ENCODE data around the gene TMCC1. TPM values are rescaled to one million over a fixed set of nuclear protein-coding genes. Genes with fewer than 3 reads are reported as not detected.

TMCC1 gene
- total and polyA plus RNA-seq, 3 donors from 2014 or later = 46.0 to 119 (median 60.4) TPM

DNA sequence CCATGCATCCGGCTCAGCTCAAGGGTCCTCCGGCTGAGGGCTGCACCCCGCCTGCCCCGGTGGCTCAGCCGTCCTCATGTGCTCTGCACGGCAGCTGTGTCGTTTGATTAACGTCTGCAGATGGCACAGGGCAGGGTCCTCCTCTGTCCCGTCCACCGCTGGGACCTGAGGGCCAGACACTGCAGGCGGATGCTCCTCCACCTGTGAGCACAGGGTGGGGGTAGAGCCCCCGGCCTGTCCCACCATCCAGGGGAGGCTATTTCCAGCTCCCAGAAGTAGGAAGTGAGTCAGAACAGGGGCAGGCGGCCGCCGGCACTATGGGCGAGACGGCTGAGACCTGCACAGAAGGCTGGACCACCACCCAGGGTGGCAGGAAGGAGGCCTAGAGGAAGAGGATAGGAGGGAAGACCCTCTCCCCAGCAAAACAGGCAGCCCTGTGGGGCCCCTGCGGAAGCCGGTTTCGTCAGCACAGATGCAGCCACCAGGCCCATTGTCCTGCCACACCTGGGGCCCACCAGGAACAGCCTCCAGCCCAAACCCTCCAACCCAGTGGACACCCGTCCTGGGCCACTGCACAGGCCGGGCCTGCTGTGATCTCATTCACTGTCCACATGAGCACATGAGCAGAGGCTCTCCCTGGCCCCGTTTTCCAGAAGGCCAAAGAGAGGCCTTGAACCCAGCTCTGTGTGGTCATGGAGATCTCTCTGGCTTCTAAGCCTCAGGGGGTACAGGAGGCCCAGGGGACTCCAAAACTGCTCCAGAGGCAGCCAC, 274.4 kb downstream of the TMCC1 start:
- no peak overlapping the region for H3K4me3 ChIP-seq
- no peak for TF ChIP-seq POLR2A (IDR thresholded peaks at IDR 0.05)
- TF ChIP-seq, protein P1, sequence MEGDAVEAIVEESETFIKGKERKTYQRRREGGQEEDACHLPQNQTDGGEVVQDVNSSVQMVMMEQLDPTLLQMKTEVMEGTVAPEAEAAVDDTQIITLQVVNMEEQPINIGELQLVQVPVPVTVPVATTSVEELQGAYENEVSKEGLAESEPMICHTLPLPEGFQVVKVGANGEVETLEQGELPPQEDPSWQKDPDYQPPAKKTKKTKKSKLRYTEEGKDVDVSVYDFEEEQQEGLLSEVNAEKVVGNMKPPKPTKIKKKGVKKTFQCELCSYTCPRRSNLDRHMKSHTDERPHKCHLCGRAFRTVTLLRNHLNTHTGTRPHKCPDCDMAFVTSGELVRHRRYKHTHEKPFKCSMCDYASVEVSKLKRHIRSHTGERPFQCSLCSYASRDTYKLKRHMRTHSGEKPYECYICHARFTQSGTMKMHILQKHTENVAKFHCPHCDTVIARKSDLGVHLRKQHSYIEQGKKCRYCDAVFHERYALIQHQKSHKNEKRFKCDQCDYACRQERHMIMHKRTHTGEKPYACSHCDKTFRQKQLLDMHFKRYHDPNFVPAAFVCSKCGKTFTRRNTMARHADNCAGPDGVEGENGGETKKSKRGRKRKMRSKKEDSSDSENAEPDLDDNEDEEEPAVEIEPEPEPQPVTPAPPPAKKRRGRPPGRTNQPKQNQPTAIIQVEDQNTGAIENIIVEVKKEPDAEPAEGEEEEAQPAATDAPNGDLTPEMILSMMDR (IDR thresholded peaks at IDR 0.05) = no peak
- no peaks in the 10 kb centered on the region for H3K36me3 ChIP-seq (ENCODE audit: low read depth, missing control alignments)
- intact Hi-C loops (cut with DNase I; ENCODE audit: low total_unique reads) = no loop called here
- DNase-seq = no peak
- WGBS, 2 donors = 60 to 76% methylated on average over 7 to 23 of the region's 23 CpGs
- H3K9me3 ChIP-seq = no peaks in the 10 kb centered on the region
- H3K4me1 ChIP-seq = peaks cover 26% of the 10 kb centered on the region
- H3K27ac ChIP-seq = no peak overlapping the region
- no peaks in the 10 kb centered on the region for H3K27me3 ChIP-seq

DNA sequence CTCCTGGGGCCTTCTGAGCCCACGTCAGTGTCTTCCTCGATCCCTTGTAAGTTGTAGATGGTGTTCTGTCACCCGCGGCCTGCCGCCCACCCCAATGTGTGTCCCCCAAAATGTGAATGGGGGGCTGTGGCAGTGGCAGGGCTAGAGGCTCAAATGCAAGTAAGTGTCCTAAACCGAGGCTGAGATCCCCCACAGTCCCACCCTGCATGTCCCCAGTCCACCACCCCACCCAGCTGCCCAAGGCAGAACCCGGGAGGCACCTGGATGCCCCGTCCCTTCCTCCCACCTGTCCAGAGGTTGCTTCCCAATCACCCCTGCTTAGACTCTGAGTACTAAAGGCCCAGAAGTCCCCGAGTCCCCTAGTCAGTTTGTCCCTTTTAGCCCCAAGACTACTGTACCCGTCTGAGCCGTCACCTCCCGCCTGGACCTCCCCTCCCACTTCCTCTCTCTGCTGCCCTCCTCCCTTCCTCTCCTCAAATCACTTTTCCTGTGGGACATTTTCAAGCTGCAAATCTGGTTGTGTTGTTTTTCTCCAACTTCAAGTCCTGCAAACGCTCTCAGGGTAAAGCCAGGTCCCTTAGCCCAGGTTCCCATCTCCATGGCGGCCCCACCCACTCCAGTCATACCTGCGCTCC, 275.2 kb downstream of the TMCC1 start:
- H3K4me1 ChIP-seq = peaks cover 21% of the 10 kb centered on the region
- TF ChIP-seq, protein P1 (IDR thresholded peaks at IDR 0.05) = no peak
- no peak for TF ChIP-seq POLR2A (IDR thresholded peaks at IDR 0.05)
- no peak for DNase-seq
- H3K27ac ChIP-seq = no peak overlapping the region
- H3K36me3 ChIP-seq (ENCODE audit: low read depth, missing control alignments) = no peaks in the 10 kb centered on the region
- no peak overlapping the region for H3K4me3 ChIP-seq
- no peaks in the 10 kb centered on the region for H3K27me3 ChIP-seq
- intact Hi-C loops (cut with DNase I; ENCODE audit: low total_unique reads) = no loop called here
- WGBS, 2 donors = 80 to 85% methylated on average over 13 to 15 of the region's 15 CpGs
- no peaks in the 10 kb centered on the region for H3K9me3 ChIP-seq

DNA sequence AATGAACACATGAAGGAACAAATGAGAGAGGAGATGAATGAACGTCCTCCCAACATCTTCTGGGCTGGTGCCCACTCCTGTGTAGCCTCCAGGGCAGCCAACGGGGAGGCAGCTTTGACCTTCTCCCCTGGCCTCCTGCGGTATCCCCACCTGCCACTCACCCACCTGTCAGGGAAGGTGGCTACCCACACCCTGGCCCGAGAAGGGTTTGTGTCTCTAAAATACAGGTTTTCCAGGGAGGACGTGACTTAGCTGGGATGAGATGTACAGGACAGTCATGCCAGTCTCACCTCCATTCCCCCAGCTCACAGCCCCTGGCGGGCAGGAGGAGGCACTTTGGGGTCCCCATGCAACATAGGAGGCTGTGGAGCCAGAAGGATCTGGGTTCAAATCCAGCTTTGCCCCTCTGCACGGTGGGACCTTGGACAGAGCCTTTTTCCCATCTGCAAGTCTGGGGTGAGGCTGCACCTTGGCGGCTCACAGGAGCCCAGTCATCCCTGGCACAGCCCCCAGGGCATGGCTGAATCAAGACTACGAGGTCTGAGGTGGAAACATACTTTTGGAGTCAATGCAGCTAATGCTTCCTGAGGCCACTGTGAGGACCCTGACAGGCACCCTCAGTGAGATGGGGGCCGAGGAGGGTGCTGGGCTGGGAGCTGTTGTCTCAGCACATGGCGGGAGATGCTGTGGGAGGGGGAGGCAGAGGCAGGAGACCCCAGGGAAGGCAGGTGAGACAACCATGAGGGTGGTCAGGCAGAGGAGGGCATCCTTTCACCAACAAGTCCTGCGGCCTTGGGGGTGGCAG, 275.9 kb downstream of the TMCC1 start:
- Histone ChIP-seq H3K36me3 (ENCODE audit: low read depth, missing control alignments) (no peaks in the 10 kb centered on the region), H3K4me3 (no peak overlapping the region), H3K27ac (no peak overlapping the region), H3K27me3 (no peaks in the 10 kb centered on the region), H3K9me3 (no peaks in the 10 kb centered on the region), H3K4me1 (peaks cover 19% of the 10 kb centered on the region)
- intact Hi-C loops (cut with DNase I; ENCODE audit: low total_unique reads) = no loop called here
- TF ChIP-seq, protein P1 (IDR thresholded peaks at IDR 0.05) = no peak
- no peak for TF ChIP-seq POLR2A (IDR thresholded peaks at IDR 0.05)
- no peak for DNase-seq
- 89 to 92% methylated on average over 5 to 12 of the region's 12 CpGs for WGBS, 2 donors

DNA sequence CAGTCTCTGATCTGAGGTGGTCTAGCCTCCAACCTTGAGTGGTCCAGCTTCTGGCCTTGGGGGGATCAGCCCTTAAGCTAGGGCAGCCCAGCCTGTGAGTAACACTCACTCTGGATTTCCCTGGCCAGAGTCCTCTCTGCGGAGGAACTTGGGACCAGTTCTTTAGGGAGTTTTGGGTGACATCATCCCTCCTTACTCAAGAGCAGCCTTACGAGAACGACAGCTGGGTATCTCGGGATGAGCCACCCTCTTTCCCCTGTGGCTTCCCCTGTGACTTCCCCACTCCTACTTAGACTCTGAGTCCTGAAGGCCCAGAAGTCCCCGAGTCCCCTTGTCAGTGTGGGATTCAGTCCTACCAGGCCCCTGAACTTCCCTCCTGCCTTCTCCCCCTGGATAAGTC, 276.8 kb downstream of the TMCC1 start:
- Histone ChIP-seq H3K36me3 (ENCODE audit: low read depth, missing control alignments) (no peaks in the 10 kb centered on the region), H3K27me3 (no peaks in the 10 kb centered on the region), H3K4me3 (no peak overlapping the region), H3K4me1 (peaks cover 19% of the 10 kb centered on the region), H3K9me3 (no peaks in the 10 kb centered on the region), H3K27ac (peak overlapping the region in 1 of 2 donors; percentile 41)
- TF ChIP-seq POLR2A (IDR thresholded peaks at IDR 0.05) = no peak
- TF ChIP-seq, protein P1 (IDR thresholded peaks at IDR 0.05) = no peak
- WGBS, 2 donors = 59 to 82% methylated on average over 5 of the region's 5 CpGs
- DNase-seq = no peak
- intact Hi-C loops (cut with DNase I; ENCODE audit: low total_unique reads) = no loop called here
